Liver (tissue), 9 donors: Measurements from ENCODE around the gene MCU. TPM values are rescaled to one million over a fixed set of nuclear protein-coding genes. Genes with fewer than 3 reads are reported as not detected.
"Not testable (repeated sequence)": the region's sequence is repeated elsewhere in the genome, so short reads cannot be mapped to it uniquely, and the experiment has no call there.

Source experiments
- DNase-seq: peaks from one replicate; pipeline ENCODE4 v3.0.0-alpha.2; 2017; ENCODE audit warnings: low spot score
- H3K27ac ChIP-seq, 2 donors: one replicate each; pipeline ENCODE4 v1.7.0; 2013; ENCODE audit warnings: inconsistent platforms in 2 of 2, low read length in 2 of 2, control low read depth in 1 of 2, low read depth in 1 of 2, mild to moderate bottlenecking in 1 of 2
- H3K27me3 ChIP-seq, 4 donors: one replicate each; pipeline versions ENCODE4 v1.6.1 to v1.7.0; 2013; ENCODE audit warnings: low read length in 3 of 4, inconsistent platforms in 1 of 4, mild to moderate bottlenecking in 1 of 4, moderate library complexity in 1 of 4; ENCODE audit not compliant: control insufficient read depth in 4 of 4, insufficient read depth in 4 of 4
- H3K36me3 ChIP-seq, 4 donors: one replicate each; pipeline versions ENCODE4 v1.6.1 to v1.7.0; 2013; ENCODE audit warnings: low read length in 3 of 4, mild to moderate bottlenecking in 3 of 4, low read depth in 1 of 4, moderate library complexity in 1 of 4; ENCODE audit not compliant: control insufficient read depth in 4 of 4, insufficient read depth in 3 of 4
- H3K4me1 ChIP-seq, 4 donors: one replicate each; pipeline versions ENCODE4 v1.6.1 to v1.7.0; 2013; ENCODE audit warnings: low read length in 3 of 4, mild to moderate bottlenecking in 3 of 4, moderate library complexity in 1 of 4; ENCODE audit not compliant: control insufficient read depth in 4 of 4, insufficient read depth in 4 of 4
- H3K4me3 ChIP-seq, 3 donors: one replicate each; pipeline versions ENCODE4 v1.6.1 to v1.7.0; 2013; ENCODE audit warnings: low read length in 3 of 3, control low read depth in 1 of 3, low read depth in 1 of 3, mild to moderate bottlenecking in 1 of 3
- H3K9ac ChIP-seq, 2 donors: one replicate each; pipeline ENCODE4 v1.7.0; 2013; ENCODE audit warnings: low read length in 2 of 2, mild to moderate bottlenecking in 2 of 2, moderate library complexity in 2 of 2, control low read depth in 1 of 2, low read depth in 1 of 2
- H3K9me3 ChIP-seq, 4 donors: one replicate each; pipeline versions ENCODE4 v1.6.1 to v1.7.0; 2013; ENCODE audit warnings: low read length in 3 of 4; ENCODE audit not compliant: control insufficient read depth in 4 of 4
- CTCF ChIP-seq: fragments of 150-350 bp; IDR thresholded peaks from 2 replicates; pipeline ENCODE4 v1.5.1; 2017; ENCODE audit warnings: improper control_type of control experiment, low read depth, low read length; ENCODE audit not compliant: missing input control
- EGR1 ChIP-seq, 2 donors: IDR thresholded peaks; 2 replicates each; pipeline ENCODE4 v1.6.1; 2016 to 2018; ENCODE audit warnings: antibody characterized with exemption in 2 of 2, low read depth in 2 of 2
- FOXA1 ChIP-seq: IDR thresholded peaks from 2 replicates; pipeline ENCODE4 v1.6.1; 2016; ENCODE audit warnings: antibody characterized with exemption
- FOXA2 ChIP-seq: IDR thresholded peaks from 2 replicates; pipeline ENCODE4 v1.6.1; 2016; ENCODE audit warnings: antibody characterized with exemption
- GABPA ChIP-seq, 2 donors: IDR thresholded peaks in 1 of 2; conservative IDR thresholded peaks in 1 of 2; 2 replicates each; pipeline ENCODE4 v1.6.1; 2016; ENCODE audit warnings: antibody characterized with exemption in 2 of 2, mild to moderate bottlenecking in 1 of 2, moderate library complexity in 1 of 2
- HNF4A ChIP-seq, 2 donors: conservative IDR thresholded peaks; 2 replicates each; pipeline ENCODE4 v1.6.1; 2016; ENCODE audit warnings: antibody characterized with exemption in 2 of 2, mild to moderate bottlenecking in 2 of 2
- HNF4G ChIP-seq: IDR thresholded peaks from 2 replicates; pipeline ENCODE4 v1.6.1; 2016; ENCODE audit warnings: antibody characterized with exemption
- JUND ChIP-seq, 2 donors: IDR thresholded peaks; 2 replicates each; pipeline ENCODE4 v1.6.1; 2016; ENCODE audit warnings: antibody characterized with exemption in 2 of 2
- NR2F2 ChIP-seq: IDR thresholded peaks from 2 replicates; pipeline ENCODE4 v1.6.1; 2016; ENCODE audit warnings: antibody characterized with exemption
- RAD21 ChIP-seq, 2 donors: IDR thresholded peaks; 2 replicates each; pipeline ENCODE4 v1.6.1; 2016; ENCODE audit warnings: antibody characterized with exemption in 2 of 2, mild to moderate bottlenecking in 2 of 2
- REST ChIP-seq: IDR thresholded peaks from 2 replicates; pipeline ENCODE4 v1.6.1; 2016; ENCODE audit warnings: antibody characterized with exemption, mild to moderate bottlenecking
- RXRA ChIP-seq, 2 donors: IDR thresholded peaks; 2 replicates each; pipeline ENCODE4 v1.6.1; 2017 to 2018; ENCODE audit warnings: antibody characterized with exemption in 2 of 2, mild to moderate bottlenecking in 1 of 2
- SP1 ChIP-seq: IDR thresholded peaks from 2 replicates; pipeline ENCODE4 v1.6.1; 2018; ENCODE audit warnings: antibody characterized with exemption, mild to moderate bottlenecking
- YY1 ChIP-seq: IDR thresholded peaks from 2 replicates; pipeline ENCODE4 v1.6.1; 2016; ENCODE audit warnings: antibody characterized with exemption, mild to moderate bottlenecking
- WGBS: extraction: QIAGEN DNeasy Blood & Tissue Kit; methylation state at CpG from one replicate; pipeline ENCODE4 v1.1.7; 2013; 5-methylcytosine and 5-hydroxymethylcytosine counted together
- polyA plus RNA-seq, 2 donors: library from polyadenylated mRNA; stranded (reverse) in 1 of 2; unstranded in 1 of 2; fragments of 200-250 nt in 1 of 2; fragments of >200 nt in 1 of 2; fragmentation: Nextera tagmentation in 1 of 2; extraction: Ambion mirVana in 1 of 2; gene quantifications; one replicate each; pipeline versions ENCODE4 v1.2.1 to v1.2.3, GENCODE V29; 2013 to 2015
- total RNA-seq, 2 donors: library from RNA; depleted of rRNA; stranded (reverse); fragments of >200 nt; gene quantifications; one replicate each; pipeline ENCODE4 v1.2.3, GENCODE V29; 2014
- TF ChIP-seq, protein P1 (sequence below): IDR thresholded peaks from 2 replicates; pipeline ENCODE4 v1.6.1; 2016; ENCODE audit warnings: antibody characterized with exemption
- TF ChIP-seq, protein P2 (sequence below): IDR thresholded peaks from 2 replicates; pipeline ENCODE4 v1.6.1; 2016; ENCODE audit warnings: antibody characterized with exemption
- donor health status: healthy.
- donor health status: healthy.
- donor health status: healthy.
- donor health status: healthy.
- donor health status: healthy.

Gene MCU
- total and polyA plus RNA-seq, 4 donors, result 6.4 to 13.0 (median 8.8) TPM

DNA sequence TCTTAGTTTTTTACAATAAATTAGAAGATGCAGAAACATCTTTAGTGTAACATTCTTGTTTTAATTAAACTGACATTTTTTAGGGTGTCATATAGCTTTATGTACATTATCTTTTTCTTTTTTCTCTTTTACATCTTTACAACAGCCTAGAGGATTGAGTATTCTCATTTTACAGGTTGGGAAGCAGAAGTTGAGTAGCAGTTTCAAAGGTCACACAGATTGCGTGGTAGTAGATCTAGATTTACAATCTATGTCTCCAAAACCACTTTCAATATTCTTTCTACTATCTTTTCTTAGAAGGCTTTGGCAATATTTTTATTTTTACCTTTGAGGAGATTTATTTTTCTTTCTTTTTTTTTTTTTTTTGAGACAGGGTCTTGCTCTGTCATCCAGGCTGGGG lies 18.7 kb upstream of the MCU start:
- Histone ChIP-seq H3K9me3 (no peaks in the 10 kb centered on the region), H3K27ac (no peak overlapping the region), H3K9ac (no peak overlapping the region), H3K4me1 (no peaks in the 10 kb centered on the region), H3K4me3 (no peak overlapping the region), H3K36me3 (no peaks in the 10 kb centered on the region), H3K27me3 (no peaks in the 10 kb centered on the region)
- no peak for DNase-seq
- TF ChIP-seq RXRA (IDR thresholded peaks at IDR 0.05) (no peak), HNF4A (conservative IDR thresholded peaks at IDR 0.05) (no peak), EGR1 (IDR thresholded peaks at IDR 0.05; ENCODE audit: low read depth in 2 of 2) (no peak), RAD21 (IDR thresholded peaks at IDR 0.05) (no peak), HNF4G (no peak), JUND (IDR thresholded peaks at IDR 0.05) (no peak)
- TF ChIP-seq, protein P1, sequence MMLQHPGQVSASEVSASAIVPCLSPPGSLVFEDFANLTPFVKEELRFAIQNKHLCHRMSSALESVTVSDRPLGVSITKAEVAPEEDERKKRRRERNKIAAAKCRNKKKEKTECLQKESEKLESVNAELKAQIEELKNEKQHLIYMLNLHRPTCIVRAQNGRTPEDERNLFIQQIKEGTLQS, result no peak
- TF ChIP-seq, protein P2, sequence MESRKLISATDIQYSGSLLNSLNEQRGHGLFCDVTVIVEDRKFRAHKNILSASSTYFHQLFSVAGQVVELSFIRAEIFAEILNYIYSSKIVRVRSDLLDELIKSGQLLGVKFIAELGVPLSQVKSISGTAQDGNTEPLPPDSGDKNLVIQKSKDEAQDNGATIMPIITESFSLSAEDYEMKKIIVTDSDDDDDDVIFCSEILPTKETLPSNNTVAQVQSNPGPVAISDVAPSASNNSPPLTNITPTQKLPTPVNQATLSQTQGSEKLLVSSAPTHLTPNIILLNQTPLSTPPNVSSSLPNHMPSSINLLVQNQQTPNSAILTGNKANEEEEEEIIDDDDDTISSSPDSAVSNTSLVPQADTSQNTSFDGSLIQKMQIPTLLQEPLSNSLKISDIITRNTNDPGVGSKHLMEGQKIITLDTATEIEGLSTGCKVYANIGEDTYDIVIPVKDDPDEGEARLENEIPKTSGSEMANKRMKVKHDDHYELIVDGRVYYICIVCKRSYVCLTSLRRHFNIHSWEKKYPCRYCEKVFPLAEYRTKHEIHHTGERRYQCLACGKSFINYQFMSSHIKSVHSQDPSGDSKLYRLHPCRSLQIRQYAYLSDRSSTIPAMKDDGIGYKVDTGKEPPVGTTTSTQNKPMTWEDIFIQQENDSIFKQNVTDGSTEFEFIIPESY, result no peak
- 60% methylated on average over 1 of the region's 1 CpG for WGBS

GRCh38 chr10:72674174-72674573 lies 17.8 kb upstream of the MCU start:
- not testable (repeated sequence) for H3K27me3 ChIP-seq, H3K36me3 ChIP-seq, DNase-seq, H3K4me3 ChIP-seq, H3K9me3 ChIP-seq, H3K27ac ChIP-seq, H3K9ac ChIP-seq, H3K4me1 ChIP-seq
- WGBS, result 93% methylated on average over 5 of the region's 5 CpGs

GRCh38 chr10:72679838-72680241 lies 12.1 kb upstream of the MCU start:
- no peak for DNase-seq
- no peak overlapping the region for H3K4me3 ChIP-seq
- H3K4me1 ChIP-seq, result no peaks in the 10 kb centered on the region
- TF ChIP-seq RXRA (IDR thresholded peaks at IDR 0.05) (no peak), NR2F2 (no peak), FOXA1 (no peak), FOXA2 (no peak), REST (no peak), CTCF (no peak), HNF4G (no peak), GABPA (IDR thresholded peaks at IDR 0.05 in 1 of 2, conservative IDR thresholded peaks at IDR 0.05 in 1 of 2) (no peak), YY1 (no peak), SP1 (no peak)
- no peaks in the 10 kb centered on the region for H3K9me3 ChIP-seq
- no peak overlapping the region for H3K9ac ChIP-seq
- H3K27ac ChIP-seq, result no peak overlapping the region
- H3K27me3 ChIP-seq, result no peaks in the 10 kb centered on the region
- WGBS, result 86% methylated on average over 4 of the region's 4 CpGs
- H3K36me3 ChIP-seq, result no peaks in the 10 kb centered on the region
